Activated gamma-delta T cell treated with anti-CD3 and anti-CD28 coated beads, Interleukin-2, amount 50 U/mL, for 16 hours (primary cell): ENCODE data around the gene PRKN.

Experiments
- DNase-seq: peaks from one replicate; pipeline ENCODE4 v3.0.0-alpha.2; 2020; ENCODE audit warnings: low read depth

Gene PRKN

GRCh38 chr6:162373192-162373591, 354.4 kb downstream of the PRKN start:
- DNase-seq: no peak

GRCh38 chr6:162372106-162372505, 355.5 kb downstream of the PRKN start:
- DNase-seq: no peak

GRCh38 chr6:162371121-162371520, 356.4 kb downstream of the PRKN start:
- DNase-seq: no peak

- no peak for DNase-seq
Observed at GRCh38 chr6:162369091-162369490, 358.5 kb downstream of the PRKN start.

GRCh38 chr6:162364488-162364887, 363.1 kb downstream of the PRKN start:
- no peak for DNase-seq

GRCh38 chr6:162363757-162364156, 363.8 kb downstream of the PRKN start:
- DNase-seq: no peak

- no peak for DNase-seq
Observed at GRCh38 chr6:162360901-162361567, 366.5 kb downstream of the PRKN start.

- DNase-seq: no peak
Observed at GRCh38 chr6:162358625-162359024, 368.9 kb downstream of the PRKN start.

- no peak for DNase-seq
Observed at GRCh38 chr6:162345051-162345511, 382.5 kb downstream of the PRKN start.

- no peak for DNase-seq
Observed at GRCh38 chr6:162344646-162345010, 382.9 kb downstream of the PRKN start.

GRCh38 chr6:162343936-162344645, 383.5 kb downstream of the PRKN start:
- no peak for DNase-seq

GRCh38 chr6:162343198-162343935, 384.2 kb downstream of the PRKN start:
- DNase-seq: no peak

GRCh38 chr6:162337412-162337811, 390.2 kb downstream of the PRKN start:
- DNase-seq: no peak

- DNase-seq: no peak
Observed at GRCh38 chr6:162336359-162336758, 391.2 kb downstream of the PRKN start.

- DNase-seq: no peak
Observed at GRCh38 chr6:162332365-162332764, 395.2 kb downstream of the PRKN start.

- DNase-seq: no peak
Observed at GRCh38 chr6:162331911-162332310, 395.7 kb downstream of the PRKN start.

GRCh38 chr6:162325826-162326225, 401.7 kb downstream of the PRKN start:
- no peak for DNase-seq

GRCh38 chr6:162325051-162325450, 402.5 kb downstream of the PRKN start:
- DNase-seq: no peak

- DNase-seq: no peak
Observed at GRCh38 chr6:162315291-162315690, 412.3 kb downstream of the PRKN start.

- DNase-seq: no peak
Observed at GRCh38 chr6:162313922-162314660, 413.5 kb downstream of the PRKN start.

GRCh38 chr6:162307865-162308264, 419.7 kb downstream of the PRKN start:
- no peak for DNase-seq

GRCh38 chr6:162306616-162307015, 420.9 kb downstream of the PRKN start:
- DNase-seq: no peak
